Measurements from ENCODE around the gene HIBCH. TPM values are rescaled to one million over a fixed set of nuclear protein-coding genes. Genes with fewer than 3 reads are reported as not detected.

Gene HIBCH
- total and polyA plus RNA-seq, 4 donors, result 20.2 to 65.2 (median 32.8) TPM

- Histone ChIP-seq H3K4me1 (ENCODE audit: control insufficient read depth in 4 of 4, insufficient read depth in 4 of 4, low read length in 3 of 4) (peaks cover 0 to 9% (median 5%) of the 10 kb centered on the region in 4 donors), H3K36me3 (ENCODE audit: control insufficient read depth in 4 of 4, insufficient read depth in 3 of 4, low read depth in 1 of 4, low read length in 3 of 4) (no peaks in the 10 kb centered on the region), H3K27me3 (ENCODE audit: control insufficient read depth in 4 of 4, insufficient read depth in 4 of 4, low read length in 3 of 4) (no peaks in the 10 kb centered on the region), H3K4me3 (ENCODE audit: low read depth in 1 of 3, low read length in 3 of 3) (peak overlapping the region; percentile 71 to 86 (median 71)), H3K9ac (ENCODE audit: low read depth in 1 of 2, low read length in 2 of 2) (peak overlapping the region; percentile 55 to 89), H3K9me3 (ENCODE audit: control insufficient read depth in 4 of 4, low read length in 3 of 4) (no peaks in the 10 kb centered on the region), H3K27ac (ENCODE audit: low read depth in 1 of 2, low read length in 2 of 2) (peak overlapping the region; percentile 94 to 96)
- no peak for DNase-seq (ENCODE audit: low spot score)
- WGBS, result 25% methylated on average over 7 of the region's 7 CpGs
- TF ChIP-seq YY1 (IDR thresholded peaks at IDR 0.05), result peak; percentile 46
- TF ChIP-seq HNF4G (IDR thresholded peaks at IDR 0.05), result no peak
- peak; percentile 50 for TF ChIP-seq CTCF (IDR thresholded peaks at IDR 0.05; ENCODE audit: low read depth, low read length, missing input control)
- peak; percentile 80 to 93 for TF ChIP-seq RXRA (IDR thresholded peaks at IDR 0.05)
- peak; percentile 37 to 48 for TF ChIP-seq HNF4A (conservative IDR thresholded peaks at IDR 0.05)
- TF ChIP-seq REST (IDR thresholded peaks at IDR 0.05), result peak; percentile 13
- no peak for TF ChIP-seq NR2F2 (IDR thresholded peaks at IDR 0.05)
- peak; percentile 72 to 73 for TF ChIP-seq RAD21 (IDR thresholded peaks at IDR 0.05)
- TF ChIP-seq SP1 (IDR thresholded peaks at IDR 0.05), result peak; percentile 28
Observed at GRCh38 chr2:190344276-190344827, 24.7 kb upstream of the HIBCH start.

GRCh38 chr2:190343536-190344275 lies 24.1 kb upstream of the HIBCH start, which contains the start of gene INPP1:
INPP1 (plus strand) TSS chr2:190343589; CDS start chr2:190360103, 16,514 bp downstream.
- Histone ChIP-seq H3K9ac (ENCODE audit: low read depth in 1 of 2, low read length in 2 of 2) (peak within 1 kb of the TSS; percentile 55 to 89), H3K4me1 (ENCODE audit: control insufficient read depth in 4 of 4, insufficient read depth in 4 of 4, low read length in 3 of 4) (peaks cover 0 to 9% (median 5%) of the 10 kb centered on the region in 4 donors), H3K27me3 (ENCODE audit: control insufficient read depth in 4 of 4, insufficient read depth in 4 of 4, low read length in 3 of 4) (no peaks in the 10 kb centered on the region), H3K27ac (ENCODE audit: low read depth in 1 of 2, low read length in 2 of 2) (peak within 1 kb of the TSS; percentile 94 to 96), H3K4me3 (ENCODE audit: low read depth in 1 of 3, low read length in 3 of 3) (peak within 1 kb of the TSS; percentile 71 to 86 (median 71)), H3K9me3 (ENCODE audit: control insufficient read depth in 4 of 4, low read length in 3 of 4) (no peaks in the 10 kb centered on the region), H3K36me3 (ENCODE audit: control insufficient read depth in 4 of 4, insufficient read depth in 3 of 4, low read depth in 1 of 4, low read length in 3 of 4) (no peaks in the 10 kb centered on the region)
- peak; percentile 58 for DNase-seq (ENCODE audit: low spot score)
- WGBS, result under 1% methylated on average over 99 of the region's 99 CpGs
- TF ChIP-seq JUND (IDR thresholded peaks at IDR 0.05), result peak in 1 of 2 donors; percentile 27
- TF ChIP-seq GABPA (IDR thresholded peaks at IDR 0.05 in 1 of 2, conservative IDR thresholded peaks at IDR 0.05 in 1 of 2), result no peak
- peak; percentile 2 for TF ChIP-seq SP1 (IDR thresholded peaks at IDR 0.05)
- no peak for TF ChIP-seq RXRA (IDR thresholded peaks at IDR 0.05)

Measured in liver (tissue), 9 donors.